HG02981 (cell line): ENCODE results near the gene DNAH2.

ENCODE experiments used
- ATAC-seq: cut with Tn5 transposase; IDR thresholded peaks from one replicate; pipeline ENCODE4 v1.9.1; 2021; ENCODE audit warnings: mild to moderate bottlenecking, moderate library complexity; ENCODE audit not compliant: unreplicated experiment

DNAH2 gene

GRCh38 chr17:7721612-7722011 is 4.1 kb downstream of the DNAH2 start:
- ATAC-seq: no peak

- ATAC-seq: no peak
Measured at GRCh38 chr17:7727886-7728285, 10.3 kb downstream of the DNAH2 start.

GRCh38 chr17:7729816-7730215 is 12.3 kb downstream of the DNAH2 start:
- no peak for ATAC-seq

- ATAC-seq: no peak
Measured at GRCh38 chr17:7732981-7733539, 15.5 kb downstream of the DNAH2 start.

- no peak for ATAC-seq
Measured at GRCh38 chr17:7737601-7738000, 20.1 kb downstream of the DNAH2 start.

- ATAC-seq: no peak
Measured at GRCh38 chr17:7739746-7740145, 22.2 kb downstream of the DNAH2 start.

- ATAC-seq: no peak
Measured at GRCh38 chr17:7740481-7741001, 23.0 kb downstream of the DNAH2 start.

- ATAC-seq: no peak
Measured at GRCh38 chr17:7742729-7743128, 25.2 kb downstream of the DNAH2 start.

- no peak for ATAC-seq
Measured at GRCh38 chr17:7744416-7744815, 26.9 kb downstream of the DNAH2 start.

GRCh38 chr17:7745748-7746470 is 28.4 kb downstream of the DNAH2 start:
- ATAC-seq: no peak

GRCh38 chr17:7747635-7748071 is 30.1 kb downstream of the DNAH2 start:
- no peak for ATAC-seq

- no peak for ATAC-seq
Measured at GRCh38 chr17:7748076-7748775, 30.7 kb downstream of the DNAH2 start.

- no peak for ATAC-seq
Measured at GRCh38 chr17:7750321-7750821, 32.8 kb downstream of the DNAH2 start.

GRCh38 chr17:7754656-7755055 is 37.1 kb downstream of the DNAH2 start:
- ATAC-seq: no peak

GRCh38 chr17:7755095-7755890 is 37.7 kb downstream of the DNAH2 start:
- ATAC-seq: no peak

GRCh38 chr17:7756968-7757367 is 39.4 kb downstream of the DNAH2 start:
- no peak for ATAC-seq

GRCh38 chr17:7763919-7764318 is 46.4 kb downstream of the DNAH2 start:
- ATAC-seq: no peak

- no peak for ATAC-seq
Measured at GRCh38 chr17:7767004-7767403, 49.5 kb downstream of the DNAH2 start.

GRCh38 chr17:7767405-7768021 is 50.0 kb downstream of the DNAH2 start:
- ATAC-seq: no peak

- no peak for ATAC-seq
Measured at GRCh38 chr17:7769854-7770253, 52.3 kb downstream of the DNAH2 start.
